Heart left ventricle (tissue), 13 donors: ENCODE measurements around the gene PTPN1.

ENCODE experiments used
- CTCF ChIP-seq, 12 donors: fragments of 200-600 bp; sonication (generic) in 4 of 12; IDR thresholded peaks; one replicate each; pipeline versions ENCODE4 v1.5.0 to v1.8.0; 2018 to 2022; ENCODE audit warnings: antibody characterized with exemption in 12 of 12, mild to moderate bottlenecking in 5 of 12
- POLR2A ChIP-seq, 2 donors: fragments of 450-650 bp; IDR thresholded peaks; one replicate each; pipeline ENCODE4 v1.6.1; 2017; ENCODE audit warnings: antibody characterized with exemption in 2 of 2, mild to moderate bottlenecking in 2 of 2, moderate library complexity in 2 of 2
- donor health status: ischemic (EF 13 %, LVEDD 7.1; RV severe dilation, severe dysfunction).
- donor health status: DM: no; HTN: yes; CAD: no.
- donor health status: DM: no; HTN: no; CAD: no.
- donor health status: ischemic (EF 25% LVEDD 6.9; RV normal size, moderate dysfunction).
- donor health status: ischemic (EF 25% LVEDD 5.7; RV mildly dilated, moderate dysfunction).
- donor health status: ischemic (EF 35%, LVEDD 5.7; RV mildly dilated, moderate dysfunction).
- donor health status: nonischemic (EF 11% LVEDD 7.7; RV severe dilation, severe dysfunction).
- donor health status: DM: yes; HTN: yes; CAD: no.
- donor health status: PGD.
- donor health status: ischemic (EF 29% LVEDD 5.4; RV normal size, mild dysfunction).
- donor health status: nonischemic (EF 23%, LVEDD 6.1; RV moderate dilation, normal function).

GRCh38 chr20:50563133-50563944 lies 53.2 kb downstream of the PTPN1 start:
- TF ChIP-seq CTCF (IDR thresholded peaks at IDR 0.05) (no peak), POLR2A (IDR thresholded peaks at IDR 0.05) (no peak)
